ENCODE data around the gene TIMM17A. TPM values are rescaled to one million over a fixed set of nuclear protein-coding genes. Genes with fewer than 3 reads are reported as not detected.
A peak's percentile ranks its signal among the peaks of the same experiment; 100 is the strongest.

TIMM17A gene
- polyA plus RNA-seq, 1 donor (not counting 4 experiments of a cell fraction or from before 2014, with no cell fraction given) = 116 TPM

DNA sequence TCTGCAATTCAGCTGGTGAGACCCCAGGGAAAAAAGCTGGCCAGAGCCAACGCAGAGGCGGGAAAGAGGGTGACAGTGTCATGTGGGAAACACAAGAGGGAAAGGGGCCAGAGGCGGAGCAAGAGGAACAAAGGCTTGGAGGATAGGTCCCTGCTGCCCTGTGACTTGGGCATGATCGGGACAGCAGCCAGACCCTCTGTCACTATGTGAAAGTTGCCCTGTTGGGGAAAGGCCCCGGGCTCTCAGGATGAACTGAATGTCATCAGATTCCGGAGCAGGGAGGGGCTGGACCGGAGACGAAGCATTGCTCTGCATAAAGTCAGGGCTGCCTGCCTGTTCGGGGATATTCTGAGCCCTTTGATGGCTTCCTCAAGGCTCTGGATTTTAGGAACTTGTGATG lies 49.4 kb downstream of the TIMM17A start:
- dilution Hi-C loops (cut with MboI; ENCODE audit: extremely low pct_ligation_motif_present, low sequenced_read_pairs) = no loop called here
- H3K27me3 ChIP-seq (ENCODE audit: control insufficient read depth, extremely low read depth, insufficient read depth, low read length) = no peaks in the 10 kb centered on the region
- DNase-seq (ENCODE audit: low read depth, low spot score) (no peak), FAIRE-seq (no peak)
- H3K79me2 ChIP-seq (ENCODE audit: control insufficient read depth, insufficient read depth, low read length) = no peaks in the 10 kb centered on the region
- peaks cover 2% of the 10 kb centered on the region for H3K9me1 ChIP-seq (ENCODE audit: control insufficient read depth, extremely low read depth, insufficient read depth, low read length)
- H3K4me1 ChIP-seq (ENCODE audit: control insufficient read depth, extremely low read depth, insufficient read depth, low read length) = peaks cover 24% of the 10 kb centered on the region
- H3K36me3 ChIP-seq (ENCODE audit: control insufficient read depth in 2 of 2, extremely low read depth in 1 of 2, insufficient read depth in 2 of 2, low read length in 2 of 2) = peaks cover 31 to 34% of the 10 kb centered on the region in 2 experiments
- no peaks in the 10 kb centered on the region for H3K9me3 ChIP-seq (ENCODE audit: control insufficient read depth, low read depth, low read length)
- no peak overlapping the region for H3K9ac ChIP-seq (ENCODE audit: control insufficient read depth, extremely low read depth, insufficient read depth, low read length)
- H4K20me1 ChIP-seq (ENCODE audit: control insufficient read depth, extremely low read depth, insufficient read depth, low read length) = no peaks in the 10 kb centered on the region
- no peak for TF ChIP-seq EZH2 (IDR thresholded peaks at IDR 0.05; ENCODE audit: low read length)
- TF ChIP-seq, protein P1, sequence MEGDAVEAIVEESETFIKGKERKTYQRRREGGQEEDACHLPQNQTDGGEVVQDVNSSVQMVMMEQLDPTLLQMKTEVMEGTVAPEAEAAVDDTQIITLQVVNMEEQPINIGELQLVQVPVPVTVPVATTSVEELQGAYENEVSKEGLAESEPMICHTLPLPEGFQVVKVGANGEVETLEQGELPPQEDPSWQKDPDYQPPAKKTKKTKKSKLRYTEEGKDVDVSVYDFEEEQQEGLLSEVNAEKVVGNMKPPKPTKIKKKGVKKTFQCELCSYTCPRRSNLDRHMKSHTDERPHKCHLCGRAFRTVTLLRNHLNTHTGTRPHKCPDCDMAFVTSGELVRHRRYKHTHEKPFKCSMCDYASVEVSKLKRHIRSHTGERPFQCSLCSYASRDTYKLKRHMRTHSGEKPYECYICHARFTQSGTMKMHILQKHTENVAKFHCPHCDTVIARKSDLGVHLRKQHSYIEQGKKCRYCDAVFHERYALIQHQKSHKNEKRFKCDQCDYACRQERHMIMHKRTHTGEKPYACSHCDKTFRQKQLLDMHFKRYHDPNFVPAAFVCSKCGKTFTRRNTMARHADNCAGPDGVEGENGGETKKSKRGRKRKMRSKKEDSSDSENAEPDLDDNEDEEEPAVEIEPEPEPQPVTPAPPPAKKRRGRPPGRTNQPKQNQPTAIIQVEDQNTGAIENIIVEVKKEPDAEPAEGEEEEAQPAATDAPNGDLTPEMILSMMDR (optimal IDR thresholded peaks at IDR 0.05 in 1 of 3, IDR thresholded peaks at IDR 0.05 in 1 of 3, conservative IDR thresholded peaks at IDR 0.05 in 1 of 3; ENCODE audit: extremely low read depth in 1 of 3, insufficient read depth in 2 of 3, low read length in 3 of 3) = no peak
- H2AFZ ChIP-seq (ENCODE audit: control insufficient read depth, low read length) = no peak overlapping the region
- no peak overlapping the region for H3K4me2 ChIP-seq (ENCODE audit: control insufficient read depth, extremely low read depth, insufficient read depth, low read depth, low read length)
- no peak overlapping the region for H3K27ac ChIP-seq (ENCODE audit: control insufficient read depth, insufficient read depth, low read length)
- no peak overlapping the region for H3K4me3 ChIP-seq (ENCODE audit: control insufficient read depth in 2 of 3, extremely low read depth in 1 of 3, insufficient read depth in 2 of 3, low read depth in 1 of 3, low read length in 3 of 3)

DNA sequence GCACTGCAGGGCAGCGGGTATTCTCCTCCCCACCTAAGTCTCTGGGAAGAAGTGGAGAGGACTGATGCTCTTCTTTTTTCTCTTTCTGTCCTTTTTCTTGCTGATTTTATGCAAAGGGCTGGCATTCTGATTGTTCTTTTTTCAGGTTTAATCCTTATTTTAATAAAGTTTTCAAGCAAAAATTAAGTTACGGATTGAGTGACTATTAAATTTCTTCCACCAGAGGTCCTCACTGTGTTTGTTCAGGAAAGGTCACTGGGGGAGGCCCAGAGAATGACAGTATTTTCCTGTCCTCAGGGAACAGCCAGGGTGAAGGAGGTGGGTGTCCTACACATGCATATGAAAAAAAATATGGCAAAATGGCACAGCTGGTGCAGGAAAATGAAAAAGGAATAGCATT lies 50.7 kb downstream of the TIMM17A start:
- DNase-seq (ENCODE audit: low read depth, low spot score) = no peak
- Histone ChIP-seq H3K4me3 (ENCODE audit: control insufficient read depth in 2 of 3, extremely low read depth in 1 of 3, insufficient read depth in 2 of 3, low read depth in 1 of 3, low read length in 3 of 3) (no peak overlapping the region), H3K9me1 (ENCODE audit: control insufficient read depth, extremely low read depth, insufficient read depth, low read length) (peaks cover 2% of the 10 kb centered on the region), H3K4me1 (ENCODE audit: control insufficient read depth, extremely low read depth, insufficient read depth, low read length) (peaks cover 31% of the 10 kb centered on the region), H3K79me2 (ENCODE audit: control insufficient read depth, insufficient read depth, low read length) (no peaks in the 10 kb centered on the region), H2AFZ (ENCODE audit: control insufficient read depth, low read length) (no peak overlapping the region), H3K9me3 (ENCODE audit: control insufficient read depth, low read depth, low read length) (no peaks in the 10 kb centered on the region), H3K36me3 (ENCODE audit: control insufficient read depth in 2 of 2, extremely low read depth in 1 of 2, insufficient read depth in 2 of 2, low read length in 2 of 2) (peaks cover 23 to 24% of the 10 kb centered on the region in 2 experiments), H4K20me1 (ENCODE audit: control insufficient read depth, extremely low read depth, insufficient read depth, low read length) (no peaks in the 10 kb centered on the region), H3K4me2 (ENCODE audit: control insufficient read depth, extremely low read depth, insufficient read depth, low read depth, low read length) (no peak overlapping the region), H3K27me3 (ENCODE audit: control insufficient read depth, extremely low read depth, insufficient read depth, low read length) (no peaks in the 10 kb centered on the region), H3K9ac (ENCODE audit: control insufficient read depth, extremely low read depth, insufficient read depth, low read length) (no peak overlapping the region), H3K27ac (ENCODE audit: control insufficient read depth, insufficient read depth, low read length) (no peak overlapping the region)
- no peak for FAIRE-seq
- TF ChIP-seq, protein P1 (optimal IDR thresholded peaks at IDR 0.05 in 1 of 3, IDR thresholded peaks at IDR 0.05 in 1 of 3, conservative IDR thresholded peaks at IDR 0.05 in 1 of 3; ENCODE audit: extremely low read depth in 1 of 3, insufficient read depth in 2 of 3, low read length in 3 of 3) = peak; percentile 19 to 23 (median 22)
- no peak for TF ChIP-seq EZH2 (IDR thresholded peaks at IDR 0.05; ENCODE audit: low read length)
- dilution Hi-C loops (cut with MboI; ENCODE audit: extremely low pct_ligation_motif_present, low sequenced_read_pairs) = no loop called here
